ENCODE data around the gene SMO.
"Not testable (repeated sequence)": the region's sequence is repeated elsewhere in the genome, so short reads cannot be mapped to it uniquely, and the experiment has no call there.

The SMO gene

GRCh38 chr7:129231666-129232065, 43.2 kb downstream of the SMO start:
- in situ Hi-C loops (cut with MboI; ENCODE audit: low sequenced_read_pairs): no loop called here

- in situ Hi-C loops (cut with MboI; ENCODE audit: low sequenced_read_pairs): no loop called here
These were observed 50.1 kb downstream of the SMO start for GRCh38 chr7:129238546-129238945.

- in situ Hi-C loops (cut with MboI; ENCODE audit: low sequenced_read_pairs): no loop called here
These were observed 51.8 kb downstream of the SMO start for GRCh38 chr7:129240119-129240820.

- in situ Hi-C loops (cut with MboI; ENCODE audit: low sequenced_read_pairs): no loop called here
These were observed 55.8 kb downstream of the SMO start for GRCh38 chr7:129244220-129244619.

GRCh38 chr7:129245533-129245932, 57.1 kb downstream of the SMO start:
- in situ Hi-C loops (cut with MboI; ENCODE audit: low sequenced_read_pairs): no loop called here

GRCh38 chr7:129247087-129247486, 58.7 kb downstream of the SMO start:
- in situ Hi-C loops (cut with MboI; ENCODE audit: low sequenced_read_pairs): no loop called here

- in situ Hi-C loops (cut with MboI; ENCODE audit: low sequenced_read_pairs): no loop called here
These were observed 63.7 kb downstream of the SMO start for GRCh38 chr7:129252128-129252527.

- in situ Hi-C loops (cut with MboI; ENCODE audit: low sequenced_read_pairs): not testable (repeated sequence)
These were observed 64.2 kb downstream of the SMO start for GRCh38 chr7:129252603-129253002.

GRCh38 chr7:129255800-129256199, 67.4 kb downstream of the SMO start:
- in situ Hi-C loops (cut with MboI; ENCODE audit: low sequenced_read_pairs): no loop called here

GRCh38 chr7:129256221-129256620, 67.8 kb downstream of the SMO start:
- in situ Hi-C loops (cut with MboI; ENCODE audit: low sequenced_read_pairs): no loop called here

GRCh38 chr7:129257168-129257567, 68.7 kb downstream of the SMO start:
- in situ Hi-C loops (cut with MboI; ENCODE audit: low sequenced_read_pairs): no loop called here

- in situ Hi-C loops (cut with MboI; ENCODE audit: low sequenced_read_pairs): no loop called here
These were observed 70.4 kb downstream of the SMO start for GRCh38 chr7:129258649-129259389.

- in situ Hi-C loops (cut with MboI; ENCODE audit: low sequenced_read_pairs): no loop called here
These were observed 73.9 kb downstream of the SMO start for GRCh38 chr7:129262324-129262723.

Measured in HL-60/S4 treated with phorbol 12-myristate 13-acetate at 8.2 ng/mL for 4 days and 3 days (cell line).